A673 (cell line): ENCODE measurements around the gene GRM1.

Experiments
- EZH2 ChIP-seq: fragments of 200-600 bp; sonication (generic); IDR thresholded peaks from 2 replicates; pipeline ENCODE4 v1.6.1; 2017; ENCODE audit warnings: borderline replicate concordance, low read depth, mild to moderate bottlenecking, mixed read lengths, antibody characterized with exemption, low read length; ENCODE audit not compliant: poor library complexity, severe bottlenecking
- TF ChIP-seq, protein P1 (sequence below): fragments of 300-800, 200-600 bp; sonication (generic); conservative IDR thresholded peaks from 2 replicates; pipeline ENCODE4 v1.5.1; 2017; ENCODE audit warnings: low read depth, mild to moderate bottlenecking, antibody characterized with exemption, low read length, moderate library complexity, mixed read lengths

- TF ChIP-seq, protein P1, sequence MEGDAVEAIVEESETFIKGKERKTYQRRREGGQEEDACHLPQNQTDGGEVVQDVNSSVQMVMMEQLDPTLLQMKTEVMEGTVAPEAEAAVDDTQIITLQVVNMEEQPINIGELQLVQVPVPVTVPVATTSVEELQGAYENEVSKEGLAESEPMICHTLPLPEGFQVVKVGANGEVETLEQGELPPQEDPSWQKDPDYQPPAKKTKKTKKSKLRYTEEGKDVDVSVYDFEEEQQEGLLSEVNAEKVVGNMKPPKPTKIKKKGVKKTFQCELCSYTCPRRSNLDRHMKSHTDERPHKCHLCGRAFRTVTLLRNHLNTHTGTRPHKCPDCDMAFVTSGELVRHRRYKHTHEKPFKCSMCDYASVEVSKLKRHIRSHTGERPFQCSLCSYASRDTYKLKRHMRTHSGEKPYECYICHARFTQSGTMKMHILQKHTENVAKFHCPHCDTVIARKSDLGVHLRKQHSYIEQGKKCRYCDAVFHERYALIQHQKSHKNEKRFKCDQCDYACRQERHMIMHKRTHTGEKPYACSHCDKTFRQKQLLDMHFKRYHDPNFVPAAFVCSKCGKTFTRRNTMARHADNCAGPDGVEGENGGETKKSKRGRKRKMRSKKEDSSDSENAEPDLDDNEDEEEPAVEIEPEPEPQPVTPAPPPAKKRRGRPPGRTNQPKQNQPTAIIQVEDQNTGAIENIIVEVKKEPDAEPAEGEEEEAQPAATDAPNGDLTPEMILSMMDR: no peak
- no peak for TF ChIP-seq EZH2
These were observed 336.1 kb downstream of the GRM1 start for GRCh38 chr6:146364816-146365594.
